SH-SY5Y (cell line): Measurements from ENCODE around the gene ALPK3.

Experiments used
- GATA2 ChIP-seq: IDR thresholded peaks from 2 replicates; pipeline ENCODE4 v1.6.1; 2011; ENCODE audit warnings: mild to moderate bottlenecking, low read depth, low read length
- GATA3 ChIP-seq: IDR thresholded peaks from 2 replicates; pipeline ENCODE4 v1.6.1; 2011; ENCODE audit warnings: low read depth, mild to moderate bottlenecking, low read length, moderate library complexity

DNA sequence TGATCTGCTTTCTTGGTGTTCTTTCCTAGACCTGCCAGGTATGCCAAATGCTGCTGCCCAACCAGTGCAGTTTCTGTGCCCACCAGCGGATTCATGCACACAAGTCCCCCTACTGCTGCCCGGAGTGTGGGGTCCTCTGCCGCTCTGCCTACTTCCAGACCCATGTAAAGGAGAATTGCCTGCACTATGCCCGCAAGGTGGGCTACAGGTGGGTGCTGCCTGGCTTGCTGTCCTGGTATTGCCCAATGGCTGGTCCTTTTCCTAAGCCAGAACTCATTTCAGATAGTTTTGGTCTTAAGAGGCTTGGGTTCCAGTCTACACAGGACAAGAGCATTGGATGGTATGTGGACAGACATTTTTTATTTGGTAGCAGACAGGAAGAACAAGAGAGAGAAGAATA lies 26.5 kb upstream of the ALPK3 start:
- TF ChIP-seq GATA2 = no peak
- TF ChIP-seq GATA3 = no peak
